SU-DHL-6 (cell line): ENCODE measurements around the gene WWC1.

Experiments used
- H2AFZ ChIP-seq: fragments of 200-600 bp; sonication (generic); 2 replicates; pipeline ENCODE4 v1.6.1; 2014; ENCODE audit warnings: low read depth, mild to moderate bottlenecking, moderate library complexity, mixed read lengths, antibody characterized with exemption, low read length; ENCODE audit not compliant: severe bottlenecking
- H3F3A ChIP-seq: fragments of 200-600 bp; shearing (Covaris generic); 2 replicates; pipeline ENCODE4 v1.6.0; 2016; ENCODE audit warnings: antibody characterized with exemption, mild to moderate bottlenecking; ENCODE audit not compliant: insufficient read depth
- H3K27ac ChIP-seq: fragments of 200-600 bp; sonication (generic); 2 replicates; pipeline ENCODE4 v1.5.1; 2016; ENCODE audit warnings: low read depth, mild to moderate bottlenecking, low read length, moderate library complexity, mixed read lengths
- H3K27me3 ChIP-seq: fragments of 200-600 bp; sonication (generic), shearing (Covaris generic); 2 replicates; pipeline ENCODE4 v1.6.0; 2014; ENCODE audit warnings: mild to moderate bottlenecking, low read length
- H3K36me3 ChIP-seq: fragments of 200-600 bp; sonication (generic); 2 replicates; pipeline ENCODE4 v1.6.1; 2014; ENCODE audit warnings: mild to moderate bottlenecking, low read length, mixed read lengths
- H3K4me2 ChIP-seq: fragments of 300-600, 200-600 bp; shearing (Covaris generic), sonication (generic); 2 replicates; pipeline ENCODE4 v1.6.0; 2014; ENCODE audit warnings: low read length, low read depth, mild to moderate bottlenecking; ENCODE audit not compliant: poor library complexity, severe bottlenecking
- H3K4me3 ChIP-seq: fragments of 200-600 bp; sonication (generic); 2 replicates; pipeline ENCODE4 v1.5.1; 2014; ENCODE audit warnings: antibody characterized with exemption, low read length, mild to moderate bottlenecking, mixed read lengths; ENCODE audit not compliant: insufficient read depth, poor library complexity, severe bottlenecking
- H3K79me2 ChIP-seq: fragments of 200-600 bp; sonication (generic); 2 replicates; pipeline ENCODE4 v1.6.1; 2014; ENCODE audit warnings: mild to moderate bottlenecking, low read length, moderate library complexity; ENCODE audit not compliant: insufficient read depth
- H3K9ac ChIP-seq: fragments of 200-600 bp; sonication (generic); 2 replicates; pipeline ENCODE4 v1.7.0; 2014; ENCODE audit warnings: mild to moderate bottlenecking, low read length
- H3K9me2 ChIP-seq: fragments of 200-600 bp; sonication (generic); replicated peaks from 2 replicates; pipeline ENCODE4 v1.6.1; 2014; ENCODE audit warnings: low read length; ENCODE audit not compliant: insufficient read depth
- H3K9me3 ChIP-seq: fragments of 200-600 bp; sonication (generic); 2 replicates; pipeline ENCODE4 v1.6.1; 2014; ENCODE audit warnings: low read length, mixed read lengths; ENCODE audit not compliant: insufficient read depth
- H4K20me1 ChIP-seq: fragments of 200-600 bp; sonication (generic); 2 replicates; pipeline ENCODE4 v1.6.1; 2014; ENCODE audit warnings: low read depth, mild to moderate bottlenecking, antibody characterized with exemption, low read length, moderate library complexity, mixed read lengths
- EZH2phosphoT487 ChIP-seq: fragments of 200-600 bp; sonication (generic), shearing (Covaris generic); conservative IDR thresholded peaks from 2 replicates; pipeline ENCODE4 v1.6.1; 2018; ENCODE audit warnings: mild to moderate bottlenecking, antibody characterized with exemption, low read length, moderate library complexity, mixed read lengths
- TF ChIP-seq, protein P1 (sequence below): fragments of 200-600 bp; sonication (generic); IDR thresholded peaks from one replicate; pipeline ENCODE4 v1.5.1; 2017; ENCODE audit warnings: antibody characterized with exemption, mild to moderate bottlenecking, low read length, moderate library complexity; ENCODE audit not compliant: insufficient read depth, poor library complexity, severe bottlenecking

Gene WWC1

DNA sequence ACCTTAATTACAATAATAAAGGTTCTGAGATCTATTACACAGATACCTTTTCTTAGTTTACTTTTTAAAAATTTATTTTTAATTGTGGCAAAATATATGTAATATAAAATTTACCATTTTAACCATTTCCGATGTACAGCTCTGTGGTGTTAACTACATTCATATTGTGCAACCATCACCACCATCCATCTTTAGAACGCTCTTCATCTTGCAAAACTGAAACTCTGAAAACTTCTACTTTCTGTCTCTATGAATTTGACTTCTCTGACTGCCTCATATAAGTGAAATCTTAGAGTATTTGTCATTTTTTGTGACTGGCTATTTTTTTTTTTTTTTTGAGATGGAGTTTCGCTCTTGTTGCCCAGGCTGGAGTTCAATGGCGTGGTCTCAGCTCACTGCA is 26.8 kb downstream of the WWC1 start:
- H3K9ac ChIP-seq, result no peak overlapping the region
- no peaks in the 10 kb centered on the region for H4K20me1 ChIP-seq
- no peak overlapping the region for H3K4me2 ChIP-seq
- no peaks in the 10 kb centered on the region; the same call in 1 of the 2 replicates for H3K27me3 ChIP-seq
- no peaks in the 10 kb centered on the region for H3F3A ChIP-seq
- H2AFZ ChIP-seq, result no peak overlapping the region
- H3K4me3 ChIP-seq, result no peak overlapping the region
- H3K36me3 ChIP-seq, result no peaks in the 10 kb centered on the region
- H3K9me2 ChIP-seq, result no peaks in the 10 kb centered on the region
- H3K27ac ChIP-seq, result no peak overlapping the region
- TF ChIP-seq, protein P1, sequence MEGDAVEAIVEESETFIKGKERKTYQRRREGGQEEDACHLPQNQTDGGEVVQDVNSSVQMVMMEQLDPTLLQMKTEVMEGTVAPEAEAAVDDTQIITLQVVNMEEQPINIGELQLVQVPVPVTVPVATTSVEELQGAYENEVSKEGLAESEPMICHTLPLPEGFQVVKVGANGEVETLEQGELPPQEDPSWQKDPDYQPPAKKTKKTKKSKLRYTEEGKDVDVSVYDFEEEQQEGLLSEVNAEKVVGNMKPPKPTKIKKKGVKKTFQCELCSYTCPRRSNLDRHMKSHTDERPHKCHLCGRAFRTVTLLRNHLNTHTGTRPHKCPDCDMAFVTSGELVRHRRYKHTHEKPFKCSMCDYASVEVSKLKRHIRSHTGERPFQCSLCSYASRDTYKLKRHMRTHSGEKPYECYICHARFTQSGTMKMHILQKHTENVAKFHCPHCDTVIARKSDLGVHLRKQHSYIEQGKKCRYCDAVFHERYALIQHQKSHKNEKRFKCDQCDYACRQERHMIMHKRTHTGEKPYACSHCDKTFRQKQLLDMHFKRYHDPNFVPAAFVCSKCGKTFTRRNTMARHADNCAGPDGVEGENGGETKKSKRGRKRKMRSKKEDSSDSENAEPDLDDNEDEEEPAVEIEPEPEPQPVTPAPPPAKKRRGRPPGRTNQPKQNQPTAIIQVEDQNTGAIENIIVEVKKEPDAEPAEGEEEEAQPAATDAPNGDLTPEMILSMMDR, result no peak
- no peak for TF ChIP-seq EZH2phosphoT487
- no peaks in the 10 kb centered on the region for H3K79me2 ChIP-seq
- no peaks in the 10 kb centered on the region for H3K9me3 ChIP-seq

DNA sequence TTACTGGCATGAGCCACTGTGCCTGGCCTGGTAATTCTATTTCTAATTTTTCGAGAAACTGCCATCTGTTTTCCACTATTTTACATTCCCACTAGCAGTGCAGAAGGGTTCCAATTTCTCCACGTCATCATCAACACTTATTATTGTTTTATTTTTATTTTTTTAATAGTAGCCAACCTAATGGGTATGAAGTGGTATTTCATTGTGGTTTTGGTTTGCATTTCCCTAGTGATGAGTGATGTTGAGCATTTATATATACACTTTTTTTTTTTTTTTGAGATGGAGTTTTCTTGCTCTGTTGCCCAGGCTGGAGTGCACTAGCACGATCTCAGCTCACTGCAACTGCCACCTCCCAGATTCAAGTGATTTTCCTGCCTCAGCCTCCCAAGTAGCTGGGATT is 28.3 kb downstream of the WWC1 start:
- no peaks in the 10 kb centered on the region; the same call in 1 of the 2 replicates for H3K27me3 ChIP-seq
- H4K20me1 ChIP-seq, result no peaks in the 10 kb centered on the region
- no peaks in the 10 kb centered on the region for H3K9me3 ChIP-seq
- no peak overlapping the region for H3K27ac ChIP-seq
- no peaks in the 10 kb centered on the region for H3K36me3 ChIP-seq
- H3K9ac ChIP-seq, result no peak overlapping the region
- H3K4me2 ChIP-seq, result no peak overlapping the region
- H3K79me2 ChIP-seq, result no peaks in the 10 kb centered on the region
- H2AFZ ChIP-seq, result no peak overlapping the region
- TF ChIP-seq EZH2phosphoT487, result no peak
- TF ChIP-seq, protein P1, result no peak
- no peak overlapping the region for H3K4me3 ChIP-seq
- H3F3A ChIP-seq, result no peaks in the 10 kb centered on the region
- no peaks in the 10 kb centered on the region for H3K9me2 ChIP-seq

DNA sequence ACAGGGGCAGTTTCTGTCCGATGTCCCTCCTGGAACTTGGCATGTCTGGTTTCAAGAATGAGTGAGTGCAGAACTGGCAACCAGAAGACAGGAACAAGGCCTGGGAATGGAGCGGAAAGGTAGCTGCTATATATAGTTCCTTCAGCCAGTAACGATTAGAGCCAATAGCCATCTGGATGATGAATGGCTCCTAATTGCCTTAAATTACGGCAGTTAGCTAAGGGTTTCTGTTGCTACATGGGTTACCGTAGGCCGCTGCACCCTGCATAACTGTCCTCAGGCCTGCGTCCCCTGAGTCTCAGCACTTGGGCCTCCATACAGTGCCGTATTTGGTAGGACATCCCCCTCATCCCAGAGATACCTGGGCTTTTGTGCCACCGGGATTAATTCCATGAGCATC is 29.4 kb downstream of the WWC1 start:
- Histone ChIP-seq H3F3A (no peaks in the 10 kb centered on the region), H3K4me3 (no peak overlapping the region), H3K9ac (no peak overlapping the region), H3K27me3 (no peaks in the 10 kb centered on the region; the same call in 1 of the 2 replicates), H3K9me3 (no peaks in the 10 kb centered on the region), H3K9me2 (no peaks in the 10 kb centered on the region), H3K79me2 (no peaks in the 10 kb centered on the region), H3K4me2 (no peak overlapping the region), H2AFZ (no peak overlapping the region), H3K36me3 (no peaks in the 10 kb centered on the region), H4K20me1 (no peaks in the 10 kb centered on the region), H3K27ac (no peak overlapping the region)
- TF ChIP-seq, protein P1, result no peak
- TF ChIP-seq EZH2phosphoT487, result no peak
